Activated naive CD4-positive, alpha-beta T cell treated with anti-CD3 and anti-CD28 coated beads, Interleukin-2, amount 50 U/mL, for 72 hours (primary cell): ENCODE data around the gene HLA-E. TPM values are rescaled to one million over a fixed set of nuclear protein-coding genes. Genes with fewer than 3 reads are reported as not detected.
"Not testable (repeated sequence)": the region's sequence is repeated elsewhere in the genome, so short reads cannot be mapped to it uniquely, and the experiment has no call there.

ENCODE experiments used
- ATAC-seq, 2 donors: fragments of 150-1000 bp; cut with Tn5 transposase; 2 replicates each; pipeline ENCODE4 v1.10.0; 2021; ENCODE audit warnings: mild to moderate bottlenecking in 2 of 2, moderate library complexity in 2 of 2
- DNase-seq, 2 donors: peaks; one replicate each; pipeline ENCODE4 v3.0.0; 2021 to 2022; ENCODE audit warnings: low spot score in 2 of 2
- H3K27ac Mint-ChIP-seq, 2 donors: one replicate each; pipeline ENCODE4 v1.8.0; 2022; ENCODE audit warnings: mild to moderate bottlenecking in 2 of 2, mixed read lengths in 2 of 2
- H3K36me3 Mint-ChIP-seq, 2 donors: one replicate each; pipeline ENCODE4 v1.8.0; 2022; ENCODE audit warnings: mixed read lengths in 2 of 2
- H3K9me3 Mint-ChIP-seq, 2 donors: one replicate each; pipeline ENCODE4 v1.8.0; 2022; ENCODE audit warnings: mixed read lengths in 2 of 2
- total RNA-seq, 2 donors: library from RNA; stranded (reverse); gene quantifications; one replicate each; pipeline ENCODE4 v1.2.3, GENCODE V29; 2022

The HLA-E gene
- total RNA-seq, 2 donors from 2014 or later: 493 to 574 TPM

GRCh38 chr6:30491991-30492952, 3.0 kb downstream of the HLA-E start:
- no peak for DNase-seq
- Mint-ChIP-seq H3K9me3 (no peaks in the 10 kb centered on the region), H3K27ac (peak overlapping the region; percentile 99 to 100), H3K36me3 (peaks cover 54 to 55% of the 10 kb centered on the region in 2 donors)
- peak in 1 of 2 donors; percentile 2 for ATAC-seq

GRCh38 chr6:30493643-30494250, 4.4 kb downstream of the HLA-E start:
- peak overlapping the region; percentile 99 to 100 for H3K27ac Mint-ChIP-seq
- H3K36me3 Mint-ChIP-seq: peaks cover 54 to 55% of the 10 kb centered on the region in 2 donors
- H3K9me3 Mint-ChIP-seq: no peaks in the 10 kb centered on the region
- DNase-seq: no peak
- no peak for ATAC-seq

GRCh38 chr6:30494291-30494861, 5.1 kb downstream of the HLA-E start:
- Mint-ChIP-seq H3K27ac (peak overlapping the region; percentile 99 to 100), H3K9me3 (no peaks in the 10 kb centered on the region), H3K36me3 (peaks cover 50% of the 10 kb centered on the region in 2 donors)
- ATAC-seq (no peak), DNase-seq (no peak)

- peaks cover 43 to 52% of the 10 kb centered on the region in 2 donors for H3K36me3 Mint-ChIP-seq
Measured at GRCh38 chr6:30495060-30495459, 5.8 kb downstream of the HLA-E start.

GRCh38 chr6:30495993-30496392, 6.7 kb downstream of the HLA-E start:
- ATAC-seq (peak in 1 of 2 donors; percentile 4), DNase-seq (no peak)
- Mint-ChIP-seq H3K36me3 (peaks cover 33 to 47% of the 10 kb centered on the region in 2 donors), H3K27ac (peak overlapping the region; percentile 53 to 99), H3K9me3 (no peaks in the 10 kb centered on the region)

More at GRCh38 chr6:30495060-30495459, 5.8 kb downstream of the HLA-E start:
- not testable (repeated sequence) for DNase-seq, ATAC-seq, H3K9me3 Mint-ChIP-seq
- H3K27ac Mint-ChIP-seq: peak overlapping the region; percentile 99 to 100

GRCh38 chr6:30497261-30497599, 7.9 kb downstream of the HLA-E start:
- peak overlapping the region; percentile 76 to 99 for H3K27ac Mint-ChIP-seq
- not testable (repeated sequence) for ATAC-seq

GRCh38 chr6:30497714-30498113, 8.4 kb downstream of the HLA-E start:
- peak overlapping the region; percentile 65 to 99 for H3K27ac Mint-ChIP-seq
- DNase-seq (no peak), ATAC-seq (peak in 1 of 2 donors; percentile 27)
- H3K9me3 Mint-ChIP-seq: no peaks in the 10 kb centered on the region
- H3K36me3 Mint-ChIP-seq: peaks cover 16 to 30% of the 10 kb centered on the region in 2 donors

More at GRCh38 chr6:30497261-30497599, 7.9 kb downstream of the HLA-E start:
- DNase-seq, H3K9me3 Mint-ChIP-seq: not testable (repeated sequence)
- peaks cover 21 to 35% of the 10 kb centered on the region in 2 donors for H3K36me3 Mint-ChIP-seq

GRCh38 chr6:30498705-30499104, 9.4 kb downstream of the HLA-E start:
- H3K36me3 Mint-ChIP-seq: peaks cover 10 to 20% of the 10 kb centered on the region in 2 donors
- DNase-seq, ATAC-seq, H3K27ac Mint-ChIP-seq, H3K9me3 Mint-ChIP-seq: not testable (repeated sequence)

GRCh38 chr6:30500421-30501355, 11.4 kb downstream of the HLA-E start:
- Mint-ChIP-seq H3K36me3 (peaks cover 0 to 12% of the 10 kb centered on the region in 2 donors), H3K9me3 (no peaks in the 10 kb centered on the region), H3K27ac (peak overlapping the region; percentile 65 to 91)
- ATAC-seq (peak; percentile 18 to 41), DNase-seq (no peak)

- DNase-seq: no peak
- Mint-ChIP-seq H3K27ac (peak overlapping the region; percentile 37 to 84), H3K9me3 (no peaks in the 10 kb centered on the region), H3K36me3 (no peaks in the 10 kb centered on the region)
- peak; percentile 52 to 59 for ATAC-seq
Measured at GRCh38 chr6:30507849-30508827, 18.8 kb downstream of the HLA-E start.

GRCh38 chr6:30508890-30509736, 19.8 kb downstream of the HLA-E start:
- no peaks in the 10 kb centered on the region for H3K9me3 Mint-ChIP-seq
- DNase-seq (no peak), ATAC-seq (peak; percentile 76 to 78)
- H3K27ac Mint-ChIP-seq: peak overlapping the region; percentile 37 to 84
- H3K36me3 Mint-ChIP-seq: no peaks in the 10 kb centered on the region

GRCh38 chr6:30510419-30511168, 21.3 kb downstream of the HLA-E start:
- H3K27ac Mint-ChIP-seq: peak overlapping the region in 1 of 2 donors; percentile 34
- DNase-seq (no peak), ATAC-seq (no peak)
- no peaks in the 10 kb centered on the region for H3K36me3 Mint-ChIP-seq
- H3K9me3 Mint-ChIP-seq: peaks cover 3% of the 10 kb centered on the region in 2 donors

- ATAC-seq: no peak
- H3K9me3 Mint-ChIP-seq: peaks cover 3% of the 10 kb centered on the region in 2 donors
- DNase-seq: no peak
- H3K36me3 Mint-ChIP-seq: no peaks in the 10 kb centered on the region
- H3K27ac Mint-ChIP-seq: peak overlapping the region in 1 of 2 donors; percentile 34
Measured at GRCh38 chr6:30511169-30511546, 21.8 kb downstream of the HLA-E start.

- Mint-ChIP-seq H3K27ac (no peak overlapping the region), H3K36me3 (peaks cover 5 to 6% of the 10 kb centered on the region in 2 donors), H3K9me3 (peaks cover 6 to 9% of the 10 kb centered on the region in 2 donors)
- ATAC-seq (no peak), DNase-seq (no peak)
Measured at GRCh38 chr6:30513451-30513850, 24.1 kb downstream of the HLA-E start.
